HL-60 (cell line): ENCODE measurements around the gene SUGP2.

ENCODE experiments used
- GABPA ChIP-seq: IDR thresholded peaks from 2 replicates; pipeline ENCODE4 v1.6.1; 2012; ENCODE audit warnings: low read depth
- POLR2AphosphoS5 ChIP-seq: IDR thresholded peaks from 2 replicates; pipeline ENCODE4 v1.6.1; 2012; ENCODE audit warnings: low read depth
- SPI1 ChIP-seq: IDR thresholded peaks from 2 replicates; pipeline ENCODE4 v1.6.1; 2012; ENCODE audit warnings: low read depth, mild to moderate bottlenecking, borderline replicate concordance
- TF ChIP-seq, protein P1 (sequence below): IDR thresholded peaks from one replicate; pipeline ENCODE4 v1.5.1; 2011; ENCODE audit warnings: low read length, control low read depth, inconsistent platforms; ENCODE audit not compliant: insufficient read depth

DNA sequence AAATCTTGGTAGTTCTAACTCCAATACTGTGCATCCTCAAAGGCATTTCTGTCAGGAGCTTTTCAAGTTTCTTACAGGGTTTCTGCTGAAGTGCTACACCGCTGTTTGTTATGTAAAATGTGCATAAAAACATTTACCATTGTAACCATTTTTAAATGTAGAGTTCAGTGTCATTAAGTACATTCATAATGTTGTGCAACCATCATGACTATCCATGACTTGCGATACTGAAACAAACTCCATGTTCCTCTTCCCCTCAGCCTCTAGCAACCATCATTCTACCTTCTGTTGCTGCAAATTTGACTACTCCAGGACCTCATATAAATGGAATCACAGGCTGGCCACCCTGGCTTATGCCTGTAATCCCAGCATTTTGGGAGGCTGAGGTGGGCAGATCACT lies 16.1 kb upstream of the SUGP2 start:
- TF ChIP-seq POLR2AphosphoS5 (no peak), SPI1 (no peak), GABPA (no peak)
- TF ChIP-seq, protein P1, sequence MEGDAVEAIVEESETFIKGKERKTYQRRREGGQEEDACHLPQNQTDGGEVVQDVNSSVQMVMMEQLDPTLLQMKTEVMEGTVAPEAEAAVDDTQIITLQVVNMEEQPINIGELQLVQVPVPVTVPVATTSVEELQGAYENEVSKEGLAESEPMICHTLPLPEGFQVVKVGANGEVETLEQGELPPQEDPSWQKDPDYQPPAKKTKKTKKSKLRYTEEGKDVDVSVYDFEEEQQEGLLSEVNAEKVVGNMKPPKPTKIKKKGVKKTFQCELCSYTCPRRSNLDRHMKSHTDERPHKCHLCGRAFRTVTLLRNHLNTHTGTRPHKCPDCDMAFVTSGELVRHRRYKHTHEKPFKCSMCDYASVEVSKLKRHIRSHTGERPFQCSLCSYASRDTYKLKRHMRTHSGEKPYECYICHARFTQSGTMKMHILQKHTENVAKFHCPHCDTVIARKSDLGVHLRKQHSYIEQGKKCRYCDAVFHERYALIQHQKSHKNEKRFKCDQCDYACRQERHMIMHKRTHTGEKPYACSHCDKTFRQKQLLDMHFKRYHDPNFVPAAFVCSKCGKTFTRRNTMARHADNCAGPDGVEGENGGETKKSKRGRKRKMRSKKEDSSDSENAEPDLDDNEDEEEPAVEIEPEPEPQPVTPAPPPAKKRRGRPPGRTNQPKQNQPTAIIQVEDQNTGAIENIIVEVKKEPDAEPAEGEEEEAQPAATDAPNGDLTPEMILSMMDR = no peak
